Right hindlimb (tissue), 1 donor: ENCODE data around the gene ZNF555.

Experiments
- DNase-seq: peaks from one replicate; pipeline ENCODE4 v3.0.0-alpha.2; 2018

The ZNF555 gene

DNA sequence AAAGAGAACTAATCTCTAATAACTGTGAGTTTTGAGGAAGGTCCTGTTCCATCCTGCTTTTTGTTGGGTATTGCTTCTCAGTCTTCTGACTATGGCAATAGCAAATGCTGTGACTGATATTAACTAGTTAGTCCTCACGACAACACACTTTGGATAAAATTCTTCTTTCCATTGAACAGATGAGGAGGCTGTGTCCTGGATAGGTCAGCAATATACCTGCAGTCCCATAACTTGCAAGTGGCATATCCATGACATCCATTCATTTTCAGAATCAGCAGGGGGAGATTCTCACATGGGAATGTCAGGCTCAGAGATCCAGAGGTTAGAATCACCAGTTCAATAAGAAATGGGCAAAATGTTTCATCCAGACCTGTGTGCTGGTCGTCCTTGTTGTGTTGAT lies 14.3 kb upstream of the ZNF555 start:
- no peak for DNase-seq

DNA sequence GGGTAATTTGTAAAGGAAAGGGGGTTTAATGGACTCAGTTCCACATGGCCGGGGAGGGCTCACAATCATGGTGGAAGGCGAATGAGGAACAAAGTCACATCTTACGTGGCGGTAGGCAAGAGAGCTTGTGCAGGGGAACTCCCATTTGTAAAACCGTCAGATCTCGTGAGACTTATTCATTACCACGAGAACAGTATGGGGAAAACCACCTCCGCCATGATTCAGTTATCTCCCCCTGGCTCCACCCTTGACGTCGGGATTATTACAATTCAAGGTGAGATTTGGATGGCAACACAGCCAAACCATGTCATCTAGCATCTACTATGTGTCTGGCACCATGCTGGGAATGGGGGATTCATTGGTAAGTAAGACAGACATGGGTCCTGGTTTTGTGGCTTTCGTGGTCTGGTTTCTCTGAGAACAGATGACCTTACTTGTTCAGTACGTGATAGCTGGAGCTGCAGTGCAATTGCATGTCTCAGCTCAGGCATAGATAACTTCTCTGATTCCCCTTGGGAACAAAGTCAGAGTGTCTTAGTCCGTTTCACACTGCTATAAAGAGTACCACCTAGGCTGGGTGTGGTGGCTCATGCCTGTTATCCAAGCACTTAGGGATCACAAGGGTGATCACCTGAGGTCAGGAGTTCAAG lies 13.3 kb upstream of the ZNF555 start:
- no peak for DNase-seq

DNA sequence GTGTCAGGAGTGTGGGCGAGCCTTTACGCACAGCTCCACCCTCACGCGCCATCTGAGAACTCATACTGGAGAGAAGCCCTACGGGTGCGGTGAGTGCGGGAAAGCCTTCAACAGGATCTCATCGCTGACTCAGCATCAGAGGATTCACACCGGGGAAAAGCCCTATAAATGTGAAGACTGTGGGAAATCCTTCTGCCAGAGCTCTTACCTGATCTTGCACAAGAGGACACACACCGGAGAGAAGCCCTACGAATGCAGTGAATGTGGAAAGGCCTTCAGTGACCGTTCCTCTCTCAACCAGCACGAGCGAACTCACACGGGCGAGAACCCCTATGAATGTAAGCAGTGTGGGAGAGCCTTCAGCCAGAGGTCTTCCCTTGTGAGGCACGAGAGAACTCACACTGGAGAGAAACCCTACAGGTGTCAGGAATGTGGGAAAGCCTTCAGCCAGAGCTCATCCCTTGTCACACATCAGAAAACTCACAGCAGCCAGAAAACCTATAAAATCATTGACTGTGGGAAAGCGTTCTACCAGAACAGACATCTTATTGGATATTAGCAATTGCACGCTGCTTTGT lies 6.9 kb upstream of the ZNF555 start:
- no peak for DNase-seq

DNA sequence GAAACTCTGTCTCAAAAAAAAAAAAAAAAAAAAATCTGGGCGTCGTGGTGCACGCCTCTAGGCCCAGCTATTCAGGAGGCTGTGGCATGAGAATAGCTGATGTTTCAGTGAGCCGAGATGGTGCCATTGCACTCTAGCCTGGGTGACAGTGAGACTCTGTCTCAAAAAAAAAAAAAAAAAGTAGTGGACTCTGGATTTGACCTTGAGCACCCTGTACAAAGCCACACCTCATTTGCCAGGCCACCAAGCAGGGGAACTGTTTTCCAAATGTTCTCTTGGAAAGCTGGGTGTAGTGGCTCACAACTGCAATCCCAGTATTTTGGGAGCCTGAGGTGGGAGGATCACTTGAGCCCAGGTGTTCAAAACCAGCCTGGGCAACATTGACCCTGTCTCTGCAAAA lies 3.8 kb upstream of the ZNF555 start:
- no peak for DNase-seq

DNA sequence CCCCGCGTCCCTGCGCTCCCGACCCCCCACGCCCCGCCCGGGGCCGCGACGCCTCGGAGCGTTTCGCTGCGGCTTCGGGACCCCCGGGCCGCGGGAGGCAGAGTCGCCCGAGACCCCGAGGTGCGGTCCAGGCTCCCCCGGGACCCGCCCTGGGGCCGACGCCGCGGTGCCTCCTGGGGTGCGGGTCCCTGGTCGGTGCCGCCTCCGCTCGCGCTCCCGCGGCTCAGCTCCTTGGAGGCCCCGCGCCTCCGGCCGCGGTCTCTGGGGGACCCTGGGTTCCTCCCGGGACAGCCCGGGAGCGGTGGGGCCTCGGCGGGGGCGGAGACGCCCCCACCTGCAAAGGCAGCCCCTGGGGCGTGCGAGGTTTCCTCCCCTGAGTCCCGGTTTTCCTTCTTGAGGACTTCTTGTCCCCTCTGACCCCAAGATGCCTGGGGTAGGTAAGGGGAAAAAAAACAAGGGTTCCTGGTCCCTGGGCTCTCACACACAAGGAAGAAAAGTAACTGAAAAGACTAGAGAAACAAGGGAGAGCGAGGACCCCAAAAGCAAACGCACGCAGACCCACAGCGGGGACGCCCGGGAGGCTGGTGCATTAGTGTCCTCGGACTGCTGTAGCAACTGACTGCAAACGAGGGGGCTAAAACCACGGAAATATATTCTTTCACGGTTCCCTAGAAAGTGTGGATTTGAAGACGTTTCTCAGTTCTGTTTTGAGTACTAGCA lies 740 bp downstream of the ZNF555 start:
- no peak for DNase-seq

DNA sequence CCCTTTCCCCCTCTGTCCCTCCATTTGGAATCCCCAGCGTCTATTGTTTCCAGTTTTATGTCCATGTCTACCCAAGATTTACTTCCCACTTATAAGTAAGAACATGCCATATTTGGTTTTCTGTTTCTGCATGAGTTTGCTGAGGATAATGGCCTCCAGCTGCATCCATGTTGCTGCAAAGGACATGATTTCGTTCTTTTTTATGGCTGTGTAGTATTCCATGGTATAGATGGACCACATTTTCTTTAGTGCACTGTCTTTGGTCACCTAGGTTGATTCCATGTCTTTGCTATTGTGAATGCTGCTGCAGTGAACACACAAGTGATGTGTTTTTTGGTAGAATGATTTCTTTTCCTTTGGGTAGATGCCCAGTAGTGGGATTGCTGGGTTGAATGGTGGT lies 3.8 kb downstream of the ZNF555 start:
- no peak for DNase-seq

DNA sequence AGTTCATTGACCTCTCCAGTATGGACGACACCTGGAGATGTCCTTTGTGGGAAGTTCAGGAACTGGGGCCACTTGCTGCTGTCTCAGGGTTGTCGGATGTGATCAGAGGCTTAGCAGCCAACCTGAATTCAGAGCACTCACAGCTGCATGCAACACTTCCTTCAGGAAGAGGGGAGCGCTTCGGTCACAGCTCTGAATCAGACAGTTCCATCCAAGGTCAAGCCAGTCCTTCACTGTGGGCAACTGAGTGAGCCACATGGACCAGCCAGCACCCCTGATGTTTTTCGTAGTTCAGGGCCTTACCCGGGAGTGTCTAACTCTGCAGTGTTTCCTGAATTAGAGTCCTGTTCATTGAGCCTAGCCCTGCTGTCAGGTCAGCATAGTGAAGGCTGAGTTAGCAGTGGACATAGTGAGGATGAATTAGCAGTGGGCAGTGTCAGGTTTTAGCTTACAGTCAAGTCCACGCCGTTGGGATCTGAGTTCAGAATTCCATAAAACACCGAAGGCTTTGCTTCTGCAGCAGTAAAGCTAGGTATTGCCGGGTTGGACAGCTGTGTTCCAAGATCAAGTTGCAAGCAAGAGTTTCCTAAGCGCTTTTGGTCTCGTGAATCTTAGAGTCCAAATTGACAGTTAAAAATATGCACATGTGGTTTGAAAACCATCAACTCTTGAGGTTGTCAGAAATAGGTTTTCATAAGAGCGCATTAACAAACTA lies 5.1 kb downstream of the ZNF555 start:
- DNase-seq = no peak

DNA sequence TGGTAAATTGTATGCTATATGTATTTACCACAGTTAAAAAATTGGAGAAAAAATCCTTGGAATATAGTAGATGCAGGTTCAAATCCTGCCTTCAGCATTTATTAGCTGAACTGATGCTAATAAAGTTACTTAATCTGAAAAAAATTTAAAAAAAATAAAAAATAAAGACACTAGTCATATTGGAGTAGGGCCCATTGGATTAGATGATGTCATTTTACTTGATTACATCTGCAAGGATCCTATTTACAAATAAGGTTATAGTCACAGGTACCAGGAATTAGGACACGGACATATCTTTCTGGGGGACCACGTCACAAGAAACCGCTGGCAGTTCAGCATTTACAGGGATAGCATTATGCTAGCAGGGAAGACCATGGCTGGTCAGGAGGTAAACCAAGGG lies 6.2 kb downstream of the ZNF555 start:
- DNase-seq = no peak

DNA sequence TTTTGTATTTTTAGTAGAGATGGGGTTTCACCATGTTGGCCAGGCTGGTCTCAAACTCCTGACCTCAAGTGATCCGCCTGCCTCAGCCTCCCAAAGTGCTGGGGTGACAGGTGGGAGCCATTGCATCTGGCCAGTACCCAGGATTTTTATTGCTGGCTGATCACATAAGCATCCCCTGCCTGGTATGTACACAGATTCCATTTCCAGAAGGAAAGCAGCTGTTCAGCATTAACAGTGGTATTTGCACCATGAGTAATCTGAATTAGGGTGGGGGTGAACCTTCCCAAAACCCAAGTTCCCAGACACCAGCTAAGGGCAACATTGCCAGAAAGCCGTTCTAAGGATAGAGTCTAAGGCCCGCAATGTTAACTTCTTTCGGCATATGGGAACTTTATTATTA lies 7.3 kb downstream of the ZNF555 start:
- peak; percentile 72 for DNase-seq

DNA sequence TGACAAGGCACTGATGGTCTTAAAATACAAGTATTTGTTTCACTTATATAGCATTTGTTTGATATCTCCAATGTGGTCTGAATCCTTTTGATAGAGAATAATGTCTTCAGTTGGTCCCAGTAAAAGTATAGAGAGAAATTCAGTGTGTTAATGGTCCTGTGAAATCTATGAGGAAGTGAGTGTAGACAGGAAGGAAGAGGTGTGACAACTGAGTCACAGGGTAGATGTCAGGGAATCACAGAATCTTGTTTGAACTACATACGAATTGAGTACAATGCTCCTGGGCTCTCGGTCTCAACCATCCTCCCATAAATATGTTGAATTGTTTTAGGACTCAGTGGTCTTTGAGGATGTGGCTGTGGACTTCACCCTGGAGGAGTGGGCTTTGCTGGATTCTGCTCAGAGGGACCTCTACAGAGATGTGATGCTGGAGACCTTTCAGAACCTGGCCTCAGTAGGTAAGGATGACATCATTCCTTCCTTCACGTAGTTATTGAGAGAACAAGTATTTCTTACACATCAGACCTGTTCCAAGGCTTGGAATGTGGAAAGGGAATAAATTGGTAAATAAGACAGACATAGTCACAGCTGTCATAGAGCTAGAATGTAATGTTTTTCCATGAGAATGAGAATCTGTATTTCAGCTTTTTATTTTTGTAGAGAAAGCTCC lies 9.1 kb downstream of the ZNF555 start:
- DNase-seq = no peak

DNA sequence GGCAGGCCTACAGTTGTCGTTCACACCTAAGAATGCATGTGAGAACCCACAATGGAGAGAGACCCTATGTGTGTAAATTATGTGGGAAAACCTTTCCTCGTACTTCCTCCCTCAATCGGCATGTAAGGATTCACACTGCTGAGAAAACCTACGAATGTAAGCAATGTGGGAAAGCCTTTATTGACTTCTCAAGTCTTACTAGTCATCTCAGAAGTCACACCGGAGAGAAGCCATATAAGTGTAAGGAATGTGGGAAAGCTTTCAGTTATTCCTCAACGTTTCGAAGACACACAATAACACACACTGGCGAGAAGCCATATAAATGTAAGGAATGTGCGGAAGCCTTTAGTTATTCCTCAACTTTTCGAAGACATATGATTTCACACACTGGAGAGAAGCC lies 11.3 kb downstream of the ZNF555 start:
- no peak for DNase-seq

DNA sequence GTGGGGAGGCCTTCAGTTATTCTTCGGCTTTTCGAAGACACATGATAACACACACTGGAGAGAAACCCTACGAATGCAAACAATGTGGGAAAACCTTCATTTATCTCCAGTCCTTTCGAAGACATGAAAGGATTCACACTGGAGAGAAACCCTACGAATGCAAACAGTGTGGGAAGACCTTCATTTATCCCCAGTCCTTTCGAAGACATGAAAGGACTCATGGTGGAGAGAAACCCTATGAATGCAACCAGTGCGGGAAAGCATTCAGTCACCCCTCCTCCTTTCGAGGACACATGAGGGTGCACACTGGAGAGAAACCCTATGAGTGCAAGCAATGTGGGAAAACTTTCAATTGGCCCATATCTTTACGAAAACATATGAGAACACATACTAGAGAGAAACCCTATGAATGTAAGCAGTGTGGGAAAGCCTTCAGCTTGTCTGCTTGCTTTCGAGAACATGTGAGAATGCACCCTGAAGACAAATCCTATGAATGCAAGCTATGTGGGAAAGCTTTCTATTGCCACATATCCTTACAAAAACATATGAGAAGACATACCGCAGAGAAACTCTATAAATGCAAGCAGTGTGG lies 11.8 kb downstream of the ZNF555 start:
- DNase-seq = no peak

DNA sequence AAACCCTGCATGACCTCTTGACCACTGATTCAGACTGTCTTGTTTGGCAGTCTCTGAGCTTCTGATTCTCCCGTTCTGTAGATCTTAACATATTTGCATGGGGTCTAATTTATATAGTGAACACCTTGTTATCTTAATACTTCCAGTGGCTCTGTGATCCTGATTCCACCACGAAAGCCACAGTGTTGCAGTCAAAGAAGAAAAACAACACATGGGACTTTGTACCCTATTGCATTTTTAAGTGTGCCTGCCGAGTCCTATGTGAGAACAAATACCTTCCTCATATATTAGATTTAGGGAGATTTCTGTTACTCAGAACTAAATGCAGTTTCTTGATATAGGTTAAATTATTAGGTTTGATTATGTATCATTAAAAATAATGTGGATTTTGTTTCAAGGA lies 13.6 kb downstream of the ZNF555 start:
- no peak for DNase-seq

DNA sequence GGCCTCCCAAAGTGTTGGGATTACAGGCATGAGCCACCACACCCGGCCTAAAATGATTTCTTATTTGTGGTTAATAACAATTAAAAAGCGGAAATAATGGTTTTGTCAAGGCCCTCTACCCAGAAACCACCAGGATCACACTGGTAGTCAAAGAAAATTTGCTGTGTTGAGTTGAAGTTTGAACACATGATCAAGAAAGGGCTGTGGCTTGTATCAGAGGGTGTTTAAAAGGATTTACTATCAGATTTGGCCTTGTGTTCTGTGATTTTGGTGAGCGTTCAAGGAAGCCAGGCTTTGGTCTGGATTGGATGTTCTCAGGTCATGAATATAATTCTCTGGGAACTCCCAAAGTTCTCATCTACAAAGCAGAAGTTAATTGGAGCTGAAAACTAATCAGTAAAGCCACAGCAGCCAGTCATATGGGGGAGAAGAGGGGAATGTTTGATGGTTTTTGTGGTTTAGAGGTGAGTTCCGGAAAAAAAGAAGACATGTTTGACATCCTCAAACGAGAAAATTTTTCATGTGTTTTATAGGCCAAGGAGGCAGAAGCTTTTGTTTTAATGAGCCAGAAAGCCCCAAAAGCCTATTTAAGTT lies 15.3 kb downstream of the ZNF555 start:
- DNase-seq = no peak

DNA sequence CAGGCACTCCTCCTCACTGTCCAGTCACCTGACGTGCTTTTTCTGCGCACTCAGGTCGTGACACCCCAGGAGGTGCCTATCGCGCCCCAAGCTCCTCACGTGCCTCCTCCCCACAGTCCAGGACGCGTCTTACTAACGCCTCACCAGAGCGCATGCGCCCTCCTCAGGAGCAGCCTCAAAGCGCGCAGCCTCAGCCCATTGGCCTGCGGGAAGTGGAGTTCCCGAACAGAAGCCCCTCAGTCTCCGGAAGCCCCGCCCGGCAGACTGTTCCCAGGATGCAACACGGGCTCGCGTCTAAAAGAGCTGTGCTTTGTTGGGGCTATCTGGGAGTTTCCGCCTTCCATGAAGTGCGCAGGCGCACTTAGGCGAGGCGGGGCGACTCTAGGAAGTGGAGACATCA lies 17.6 kb downstream of the ZNF555 start:
- no peak for DNase-seq

DNA sequence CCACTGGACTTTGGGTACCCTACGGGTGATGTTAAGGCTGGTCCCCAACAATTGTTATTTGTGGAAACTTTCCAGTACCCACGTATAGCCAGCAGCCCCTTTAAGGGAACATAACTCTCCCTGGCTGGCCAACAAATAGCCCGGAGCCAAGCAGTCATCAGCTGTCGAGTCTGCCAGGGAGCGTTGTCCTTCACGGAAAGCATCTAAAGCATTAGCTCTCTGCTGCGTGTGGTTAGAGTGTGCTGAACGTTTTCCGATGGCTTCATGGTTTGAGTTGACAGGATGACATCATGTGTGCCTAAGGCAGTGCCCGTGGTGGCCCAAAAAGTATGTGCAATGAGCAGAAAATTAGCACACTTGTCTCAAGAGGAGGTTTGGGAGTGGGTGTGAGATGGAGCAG lies 22.5 kb downstream of the ZNF555 start:
- DNase-seq = peak; percentile 48

DNA sequence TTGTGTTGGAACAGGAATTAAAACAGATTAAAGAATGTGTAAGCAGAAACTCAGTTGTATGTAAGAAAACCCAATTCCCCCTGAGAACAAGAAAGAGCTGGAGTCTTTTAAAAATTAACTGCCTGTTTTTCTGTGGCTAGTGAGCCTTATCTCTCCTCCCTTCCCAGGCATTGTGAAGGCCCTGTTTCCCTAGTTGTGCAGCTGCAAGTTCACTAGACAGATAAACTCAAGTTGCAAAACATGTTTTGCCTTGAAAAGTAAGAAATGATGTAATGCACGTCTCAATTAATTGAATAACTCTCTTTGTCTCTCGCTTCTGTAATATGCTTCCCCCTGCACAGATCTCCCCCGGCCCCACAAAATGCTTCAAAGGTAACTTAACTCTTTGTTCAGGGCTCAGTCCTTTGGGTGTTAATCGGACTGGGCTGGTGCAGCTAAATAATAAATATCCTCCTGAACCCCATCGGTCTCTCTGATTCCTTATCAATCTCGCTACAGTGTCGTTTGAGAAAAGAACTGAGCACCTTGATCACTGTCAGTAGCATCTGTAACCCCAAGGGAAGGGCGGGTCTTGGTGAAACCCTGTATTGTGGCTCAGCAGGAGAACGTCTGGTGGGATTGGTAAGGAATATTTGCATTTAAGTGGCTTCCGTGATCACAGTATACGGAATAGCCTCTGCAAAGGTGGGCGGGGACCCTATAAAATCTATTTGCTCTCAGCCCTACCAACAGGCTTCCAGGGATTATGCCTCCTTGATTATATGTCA lies 24.2 kb downstream of the ZNF555 start:
- DNase-seq = no peak

DNA sequence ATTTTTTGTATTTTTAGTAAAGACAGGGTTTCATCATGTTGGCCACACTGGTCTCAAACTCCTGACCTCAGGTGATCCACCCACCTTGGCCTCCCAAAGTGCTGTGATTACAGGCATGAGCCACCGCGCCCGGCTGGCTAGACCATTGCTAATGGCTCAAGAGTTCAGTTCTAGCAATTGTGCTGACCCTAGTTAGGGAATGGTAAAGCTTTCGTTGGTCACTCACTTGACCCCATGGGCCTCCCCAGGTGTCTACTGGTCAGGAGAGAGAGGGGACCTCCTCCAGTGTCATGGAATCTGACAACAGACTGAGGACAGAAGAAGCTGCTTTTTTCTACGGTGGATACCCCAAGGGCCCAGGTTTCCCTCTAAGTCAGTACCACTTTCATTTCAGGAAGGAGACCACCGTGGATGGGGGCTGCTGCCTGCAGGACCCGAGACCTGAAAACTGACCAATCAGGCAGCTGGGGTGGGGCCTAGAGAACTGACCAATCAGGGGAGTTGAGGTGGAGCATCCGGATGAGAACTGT lies 25.3 kb downstream of the ZNF555 start:
- DNase-seq = no peak

DNA sequence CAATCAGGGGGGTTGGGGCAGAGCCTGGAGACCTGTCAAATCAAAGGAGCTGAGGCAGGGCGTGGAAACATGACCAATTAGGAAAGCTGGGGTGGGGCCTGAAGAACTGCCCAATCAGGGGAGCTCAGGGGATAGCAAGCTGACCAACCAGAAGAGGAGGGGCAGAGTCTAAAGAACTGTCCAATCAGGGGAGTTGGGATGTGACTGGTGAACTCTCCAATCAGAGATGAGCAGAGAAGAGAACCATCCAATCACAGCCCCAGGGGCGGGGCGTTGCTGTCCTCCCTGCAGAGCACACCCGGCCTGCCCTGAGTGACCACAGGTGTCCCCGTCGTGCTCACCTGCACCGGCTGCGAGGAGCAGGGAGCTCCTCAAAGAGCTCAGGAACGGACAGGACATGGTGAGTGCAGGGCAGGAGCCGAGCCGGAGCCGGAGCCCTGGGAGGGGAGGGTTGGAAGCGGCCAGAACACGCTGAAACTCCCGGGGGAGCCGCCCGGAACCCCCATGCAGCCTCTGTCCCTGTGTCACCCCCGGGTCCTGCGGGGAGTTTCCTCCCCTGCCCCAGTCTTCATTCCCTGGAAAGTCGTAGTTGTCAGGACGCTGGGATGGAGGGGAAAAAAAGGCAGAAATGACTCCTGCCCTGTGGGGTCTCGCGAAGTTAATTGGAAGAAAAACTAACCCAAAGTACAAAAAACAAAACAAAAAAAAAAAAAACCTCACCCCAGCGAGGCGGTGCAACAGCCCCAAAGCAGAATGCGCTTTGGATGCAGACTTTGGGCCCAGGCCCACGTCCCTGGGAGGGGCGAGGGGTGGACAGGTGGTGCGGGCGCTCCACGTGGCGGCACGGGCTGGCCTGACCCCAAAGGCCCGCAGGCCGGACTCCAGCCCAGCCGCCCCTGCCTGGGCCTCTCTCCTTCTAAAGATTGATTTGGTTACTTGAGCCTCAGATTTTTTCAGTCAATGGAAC lies 26.0 kb downstream of the ZNF555 start, which contains the start of gene ZNF556:
TSS of gene ZNF556 (plus strand) at position 311 of the 967 bp plus-strand sequence. CDS start at position 398, 87 bp downstream.
- DNase-seq = peak; percentile 82

DNA sequence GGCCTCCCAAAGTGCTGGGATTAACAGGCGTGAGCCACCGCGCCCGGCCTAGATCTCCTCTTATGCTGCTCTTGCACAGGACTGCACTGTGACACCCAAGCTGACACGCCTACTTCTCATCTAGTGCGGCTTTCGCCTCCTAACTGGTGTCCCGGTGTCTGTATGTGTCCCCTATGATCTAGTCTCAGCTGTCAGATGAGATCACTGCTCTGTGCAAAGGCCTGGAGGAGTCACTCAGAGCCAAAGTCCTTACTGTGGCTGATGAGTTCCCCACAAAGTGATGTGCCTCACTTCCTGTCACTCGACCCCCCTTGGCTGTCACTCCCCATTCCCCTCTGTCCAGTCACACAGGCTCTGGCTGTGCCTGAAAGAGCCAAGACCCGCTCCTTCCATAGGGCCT lies 28.3 kb downstream of the ZNF555 start:
- DNase-seq = no peak
